HG03135 (cell line): ENCODE results near the gene SCUBE1.
"Not testable (repeated sequence)": the region's sequence is repeated elsewhere in the genome, so short reads cannot be mapped to it uniquely, and the experiment has no call there.

Experiments
- ATAC-seq: cut with Tn5 transposase; IDR thresholded peaks from one replicate; pipeline ENCODE4 v1.9.1; 2021; ENCODE audit warnings: mild to moderate bottlenecking, moderate library complexity; ENCODE audit not compliant: unreplicated experiment

The SCUBE1 gene

GRCh38 chr22:43360576-43360975 lies 17.4 kb upstream of the SCUBE1 start:
- ATAC-seq: no peak

GRCh38 chr22:43356881-43357280 lies 13.7 kb upstream of the SCUBE1 start:
- ATAC-seq: no peak

DNA sequence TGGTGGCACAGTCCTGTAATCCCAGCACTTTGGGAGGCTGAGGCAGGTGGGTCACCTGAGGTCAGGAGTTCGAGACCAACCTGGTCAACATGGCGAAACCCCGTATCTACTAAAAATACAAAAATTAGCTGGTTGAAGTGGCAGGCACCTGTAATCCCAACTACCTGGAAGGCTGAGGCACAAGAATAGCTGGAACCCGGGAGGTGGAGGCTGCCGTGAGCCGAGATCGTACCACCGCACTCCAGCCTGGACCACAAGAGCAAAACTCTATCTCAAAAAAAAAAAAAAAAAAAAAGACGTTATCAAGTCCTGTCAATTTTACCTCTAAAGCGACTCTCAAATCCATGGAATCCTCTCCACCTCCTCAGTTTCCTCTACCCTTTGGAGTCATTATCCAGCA lies 12.5 kb upstream of the SCUBE1 start:
- not testable (repeated sequence) for ATAC-seq

GRCh38 chr22:43351966-43352345 lies 8.8 kb upstream of the SCUBE1 start:
- ATAC-seq: no peak

DNA sequence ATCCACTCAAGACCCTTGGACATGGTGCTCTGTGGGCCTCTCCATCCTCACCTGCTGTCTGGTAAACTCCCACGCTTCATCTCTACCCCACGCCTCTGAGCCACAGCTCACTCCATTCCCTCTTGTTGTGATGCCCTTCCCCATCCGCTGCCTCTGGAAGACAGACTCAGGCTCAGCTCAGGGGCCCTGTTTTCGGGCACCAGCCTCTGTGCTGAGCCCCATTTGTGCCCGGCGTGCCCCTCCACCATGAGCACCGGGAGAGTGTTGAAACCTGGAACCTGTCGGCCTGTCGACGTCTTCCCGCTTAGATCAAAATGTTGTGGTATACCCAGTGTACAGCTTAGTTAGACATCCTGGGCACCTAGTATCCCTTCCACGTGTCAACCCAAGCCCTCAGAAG lies 6.5 kb upstream of the SCUBE1 start:
- ATAC-seq: no peak

- ATAC-seq: no peak
These were observed 3.4 kb upstream of the SCUBE1 start for GRCh38 chr22:43346521-43346929.

DNA sequence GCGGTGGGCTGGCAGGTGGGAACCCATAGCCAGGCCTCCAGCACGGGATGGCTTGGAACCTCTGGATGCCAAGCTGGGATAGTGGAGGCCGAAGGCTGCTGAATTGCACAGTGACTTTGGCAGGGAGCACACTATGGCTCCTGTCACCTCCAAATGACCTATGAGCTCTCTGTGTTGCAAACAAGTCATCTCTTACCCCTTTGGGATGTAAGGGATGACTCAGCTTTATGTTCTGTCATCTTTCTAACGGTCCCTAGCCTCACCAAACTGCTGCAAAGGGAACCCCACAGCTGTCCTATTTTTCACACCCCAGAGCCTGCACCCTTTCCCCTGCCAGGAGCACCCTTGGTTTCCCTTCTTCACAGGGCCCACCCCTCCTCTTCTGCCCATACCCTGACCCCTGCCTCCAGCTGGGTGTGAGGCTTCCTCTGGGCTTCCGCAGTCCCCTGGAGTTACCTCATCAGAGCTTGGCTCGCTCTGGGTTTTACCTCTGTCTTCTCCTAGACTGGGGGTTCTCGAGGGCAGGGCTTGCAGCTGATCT lies 2.7 kb upstream of the SCUBE1 start:
- ATAC-seq: no peak

DNA sequence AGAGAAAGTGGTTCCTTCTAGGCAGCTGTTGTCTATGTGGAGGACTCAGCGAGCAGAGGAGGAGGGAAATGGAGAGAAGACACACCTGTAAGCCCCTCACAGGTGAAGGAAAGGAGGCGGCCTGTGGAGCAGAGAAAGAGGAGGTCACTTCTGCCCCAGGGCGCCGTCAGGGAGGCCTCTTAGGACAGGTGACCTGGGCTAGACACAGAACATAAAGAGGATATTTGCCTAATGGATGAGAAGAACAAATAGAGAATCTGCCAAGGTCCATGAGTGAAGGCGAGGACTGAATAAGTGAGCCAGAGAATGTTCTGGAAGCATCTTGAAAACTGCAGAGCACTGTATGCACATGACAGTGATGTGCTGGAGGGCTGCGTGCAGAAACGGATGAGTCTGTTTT lies 2.2 kb upstream of the SCUBE1 start:
- ATAC-seq: no peak

DNA sequence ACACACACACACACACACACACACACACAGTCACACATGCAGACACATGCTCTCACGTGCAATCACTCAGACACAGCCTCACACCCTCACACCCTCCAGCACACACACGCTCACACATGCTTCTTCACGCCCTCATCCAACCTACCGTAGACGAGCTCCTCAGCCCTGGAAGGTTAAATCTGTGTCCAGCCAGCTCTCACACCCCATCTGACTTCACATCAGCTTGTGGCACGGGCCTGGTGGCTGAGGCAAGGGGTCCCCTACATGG lies 1.3 kb upstream of the SCUBE1 start:
- no peak for ATAC-seq

- no peak for ATAC-seq
These were observed 723 bp upstream of the SCUBE1 start for GRCh38 chr22:43343670-43344519.

GRCh38 chr22:43342347-43343261 lies 568 bp downstream of the SCUBE1 start:
- no peak for ATAC-seq

- no peak for ATAC-seq
These were observed 1.6 kb downstream of the SCUBE1 start for GRCh38 chr22:43341565-43341964.

DNA sequence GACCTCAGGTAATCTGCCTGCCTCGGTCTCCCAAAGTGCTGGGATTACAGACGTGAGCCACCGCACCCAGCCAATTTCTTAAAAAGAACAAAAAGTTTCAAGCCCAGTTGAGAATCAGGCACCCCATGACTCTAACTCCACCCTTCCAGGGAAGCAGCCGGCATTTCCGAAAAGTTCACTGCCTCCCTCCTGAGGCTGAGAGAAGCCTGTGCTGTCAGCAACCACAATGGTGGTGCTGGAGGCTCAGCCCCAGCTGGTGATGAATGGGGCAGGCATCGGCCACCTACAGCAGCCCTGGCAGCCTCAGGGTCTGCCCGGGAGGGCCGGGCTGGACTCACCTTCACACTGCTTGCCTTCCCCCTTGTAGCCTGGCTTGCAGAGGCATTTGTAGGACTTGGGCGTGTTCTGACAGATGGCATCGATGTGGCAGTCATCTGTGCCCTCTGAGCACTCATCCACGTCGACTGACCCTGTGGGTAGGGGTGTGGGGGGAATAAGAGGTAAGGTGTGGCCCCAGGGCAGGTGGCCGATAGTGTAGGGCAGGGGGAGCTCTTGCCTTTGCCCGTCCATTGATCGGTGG lies 4.3 kb downstream of the SCUBE1 start:
- no peak for ATAC-seq

- no peak for ATAC-seq
These were observed 5.2 kb downstream of the SCUBE1 start for GRCh38 chr22:43337946-43338345.

GRCh38 chr22:43337385-43337784 lies 5.8 kb downstream of the SCUBE1 start:
- no peak for ATAC-seq

- no peak for ATAC-seq
These were observed 8.8 kb downstream of the SCUBE1 start for GRCh38 chr22:43334378-43334777.

GRCh38 chr22:43333978-43334377 lies 9.2 kb downstream of the SCUBE1 start:
- ATAC-seq: no peak

DNA sequence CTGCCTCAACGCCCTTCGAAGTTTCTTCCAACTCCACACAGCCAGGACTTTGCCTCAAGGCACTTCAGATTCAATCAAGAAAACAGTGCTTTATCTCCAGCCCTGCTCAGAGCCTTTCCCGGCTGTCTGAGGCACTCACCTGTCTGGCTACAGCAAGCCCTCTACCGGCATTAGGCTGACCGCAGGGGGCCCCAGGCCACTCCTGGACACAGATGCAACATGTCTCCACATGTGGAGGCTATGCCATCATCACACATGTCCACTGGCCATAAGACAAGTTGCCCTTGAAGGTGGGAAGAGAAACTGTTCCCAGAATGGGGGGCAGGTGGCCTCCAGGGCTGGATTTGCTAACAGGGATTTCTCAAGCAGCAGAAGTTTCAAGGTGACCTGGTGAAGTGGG lies 10.0 kb downstream of the SCUBE1 start:
- no peak for ATAC-seq

GRCh38 chr22:43331698-43332097 lies 11.5 kb downstream of the SCUBE1 start:
- ATAC-seq: no peak

- no peak for ATAC-seq
These were observed 12.1 kb downstream of the SCUBE1 start for GRCh38 chr22:43331069-43331451.

GRCh38 chr22:43330178-43331068 lies 12.7 kb downstream of the SCUBE1 start:
- no peak for ATAC-seq
